HCT116 (cell line): ENCODE measurements around the gene SELENOK. TPM values are rescaled to one million over a fixed set of nuclear protein-coding genes. Genes with fewer than 3 reads are reported as not detected.
A peak's percentile ranks its signal among the peaks of the same experiment; 100 is the strongest.

Source experiments
- ATAC-seq: fragments of 200-7000 bp; cut with Tn5 transposase; 2 replicates; pipeline ENCODE4 v1.9.1; 2020; ENCODE audit warnings: mild to moderate bottlenecking, moderate library complexity
- BruUV-seq: library from RNA; stranded (reverse); fragments of 400-500 nt; replicated peaks from 2 replicates; lab custom pipeline; 2021; lab: Mats Ljungman, UMichigan
- CTCF ChIA-PET: fragments of 300-600 bp; sonication (Branson Sonifier 250); formaldehyde crosslinking; loops from one replicate; lab custom pipeline; 2021; ENCODE audit warnings: antibody characterized with exemption; lab: Charles Lee
- POLR2A ChIA-PET: fragments of 300-600, 350-600 bp; sonication (Branson Sonifier 250); formaldehyde crosslinking; loops from one replicate; lab custom pipeline; 2021; ENCODE audit warnings: antibody characterized with exemption; lab: Charles Lee
- RAD21 ChIA-PET, 2 experiments: fragments of 300-600 bp; sonication (Branson Sonifier 250); formaldehyde crosslinking; loops; one replicate each; lab custom pipeline; 2023; ENCODE audit warnings: low total read pairs in 2 of 2; ENCODE audit not compliant: uncharacterized antibody in 2 of 2, unreplicated experiment in 2 of 2, low non-redundant PET in 1 of 2; lab: Charles Lee
- DNase-seq: peaks from one replicate; pipeline ENCODE4 v3.0.0-alpha.2; 2010; ENCODE audit warnings: low read depth, low spot score
- H2AFZ ChIP-seq: fragments of 200-600 bp; shearing (Covaris generic), sonication (generic); 2 replicates; pipeline ENCODE4 v1.6.1; 2017; ENCODE audit warnings: low read depth, mixed run types, mixed read lengths, antibody characterized with exemption, low read length; ENCODE audit not compliant: poor library complexity, severe bottlenecking
- H3K27ac ChIP-seq: 2 replicates; pipeline ENCODE4 v1.5.1; 2012; ENCODE audit warnings: low read depth, low read length
- H3K27me3 ChIP-seq: fragments of 200-600 bp; sonication (generic); 2 replicates; pipeline ENCODE4 v1.6.1; 2016; ENCODE audit warnings: mixed run types, low read length, mixed read lengths; ENCODE audit not compliant: insufficient read depth
- H3K36me3 ChIP-seq, 2 experiments: fragments of 200-500 bp in 1 of 2; fragments of 200-600 bp in 1 of 2; sonication (Bioruptor generic) in 1 of 2; sonication (generic) in 1 of 2; 2 replicates each; pipeline versions ENCODE4 v1.5.1 to v1.6.1; 2014 to 2016; ENCODE audit warnings: low read length in 2 of 2, inconsistent platforms in 1 of 2, mixed read lengths in 1 of 2, mixed run types in 1 of 2; ENCODE audit not compliant: insufficient read depth in 2 of 2, control insufficient read depth in 1 of 2
- H3K4me1 ChIP-seq, 2 experiments: fragments of 200-600 bp in 1 of 2; sonication (generic) in 1 of 2; 2 replicates each; pipeline versions ENCODE4 v1.5.1 to v1.6.1; 2012 to 2017; ENCODE audit warnings: low read length in 2 of 2, inconsistent platforms in 1 of 2, mild to moderate bottlenecking in 1 of 2, mixed read lengths in 1 of 2, mixed run types in 1 of 2, moderate library complexity in 1 of 2; ENCODE audit not compliant: insufficient read depth in 2 of 2, control insufficient read depth in 1 of 2
- H3K4me2 ChIP-seq: fragments of 200-600 bp; sonication (generic); 2 replicates; pipeline ENCODE4 v1.6.1; 2017; ENCODE audit warnings: mixed run types, low read length, mixed read lengths
- H3K4me3 ChIP-seq, 2 experiments: fragments of 200-600 bp in 1 of 2; sonication (generic) in 1 of 2; replicated peaks in 1 of 2; 2 replicates each; pipeline ENCODE4 v1.5.1; 2011 to 2016; ENCODE audit warnings: low read length in 2 of 2, control low read depth in 1 of 2, low read depth in 1 of 2, mild to moderate bottlenecking in 1 of 2, mixed read lengths in 1 of 2, mixed run types in 1 of 2
- H3K79me2 ChIP-seq: fragments of 200-600 bp; sonication (generic); 2 replicates; pipeline ENCODE4 v1.6.1; 2017; ENCODE audit warnings: mild to moderate bottlenecking, mixed run types, low read length, moderate library complexity, mixed read lengths; ENCODE audit not compliant: insufficient read depth
- H3K9ac ChIP-seq: fragments of 200-600 bp; sonication (generic); 2 replicates; pipeline ENCODE4 v1.6.1; 2016; ENCODE audit warnings: low read length, mixed read lengths
- H3K9me2 ChIP-seq: fragments of 200-600 bp; sonication (generic), shearing (Covaris generic); 2 replicates; pipeline ENCODE4 v1.6.1; 2017; ENCODE audit warnings: mixed run types, mild to moderate bottlenecking, moderate library complexity; ENCODE audit not compliant: insufficient read depth
- H3K9me3 ChIP-seq, 2 experiments: fragments of 200-500 bp in 1 of 2; fragments of 200-600 bp in 1 of 2; sonication (Bioruptor generic) in 1 of 2; sonication (generic) in 1 of 2; 2 replicates each; pipeline ENCODE4 v1.6.1; 2014 to 2017; ENCODE audit warnings: low read length in 2 of 2, mixed read lengths in 2 of 2, inconsistent platforms in 1 of 2, low read depth in 1 of 2, mild to moderate bottlenecking in 1 of 2, mixed run types in 1 of 2, moderate library complexity in 1 of 2; ENCODE audit not compliant: control insufficient read depth in 1 of 2, insufficient read depth in 1 of 2
- H4K20me1 ChIP-seq: fragments of 200-600 bp; sonication (generic), shearing (Covaris generic); 2 replicates; pipeline ENCODE4 v1.6.1; 2017; ENCODE audit warnings: mixed run types, mild to moderate bottlenecking, moderate library complexity; ENCODE audit not compliant: insufficient read depth
- CBX3 ChIP-seq: IDR thresholded peaks from 2 replicates; pipeline ENCODE4 v1.6.1; 2012; ENCODE audit warnings: low read depth
- EGR1 ChIP-seq: IDR thresholded peaks from 2 replicates; pipeline ENCODE4 v1.6.1; 2012; ENCODE audit warnings: low read depth
- EZH2phosphoT487 ChIP-seq: fragments of 200-600 bp; IDR thresholded peaks from 2 replicates; pipeline ENCODE4 v1.6.1; 2018; ENCODE audit warnings: antibody characterized with exemption, borderline replicate concordance
- FOSL1 ChIP-seq: IDR thresholded peaks from 2 replicates; pipeline ENCODE4 v1.6.1; 2012; ENCODE audit warnings: low read depth
- POLR2AphosphoS5 ChIP-seq: IDR thresholded peaks from 2 replicates; pipeline ENCODE4 v1.6.1; 2011; ENCODE audit warnings: mild to moderate bottlenecking, low read depth, low read length, moderate library complexity
- SP1 ChIP-seq: IDR thresholded peaks from 2 replicates; pipeline ENCODE4 v1.6.1; 2012; ENCODE audit warnings: low read depth
- SRF ChIP-seq: IDR thresholded peaks from 2 replicates; pipeline ENCODE4 v1.6.1; 2012; ENCODE audit warnings: low read depth
- YY1 ChIP-seq: IDR thresholded peaks from 2 replicates; pipeline ENCODE4 v1.6.1; 2011; ENCODE audit warnings: low read length, low read depth, moderate library complexity, mild to moderate bottlenecking; ENCODE audit not compliant: insufficient replicate concordance; ENCODE audit errors: extremely low read depth
- ZFX ChIP-seq: fragments of 450-650 bp; IDR thresholded peaks from 2 replicates; pipeline ENCODE4 v1.6.1; 2017
- intact Hi-C: fragments of 100-400 bp; cut with micrococcal nuclease; formaldehyde crosslinking; loops from 2 replicates; pipeline ENCODE4 v1.10.0; 2022
- total RNA-seq: library from RNA; stranded (reverse); gene quantifications from one replicate; pipeline ENCODE4 v1.2.1, GENCODE V29; 2021; ENCODE audit not compliant: unreplicated experiment
- TF ChIP-seq, protein P1 (sequence below), 3 experiments: fragments of 200-600 bp in 1 of 3; sonication (generic) in 1 of 3; IDR thresholded peaks in 2 of 3; conservative IDR thresholded peaks in 1 of 3; 2 replicates each; pipeline ENCODE4 v1.5.1; 2012 to 2017; ENCODE audit warnings: low read depth in 2 of 3, low read length in 2 of 3, antibody characterized with exemption in 1 of 3, borderline replicate concordance in 1 of 3, control low read depth in 1 of 3, mild to moderate bottlenecking in 1 of 3, mixed read lengths in 1 of 3, mixed run types in 1 of 3, moderate library complexity in 1 of 3; ENCODE audit not compliant: insufficient read depth in 1 of 3

Gene SELENOK
- total RNA-seq, 1 experiment from 2014 or later: 35.1 TPM

DNA sequence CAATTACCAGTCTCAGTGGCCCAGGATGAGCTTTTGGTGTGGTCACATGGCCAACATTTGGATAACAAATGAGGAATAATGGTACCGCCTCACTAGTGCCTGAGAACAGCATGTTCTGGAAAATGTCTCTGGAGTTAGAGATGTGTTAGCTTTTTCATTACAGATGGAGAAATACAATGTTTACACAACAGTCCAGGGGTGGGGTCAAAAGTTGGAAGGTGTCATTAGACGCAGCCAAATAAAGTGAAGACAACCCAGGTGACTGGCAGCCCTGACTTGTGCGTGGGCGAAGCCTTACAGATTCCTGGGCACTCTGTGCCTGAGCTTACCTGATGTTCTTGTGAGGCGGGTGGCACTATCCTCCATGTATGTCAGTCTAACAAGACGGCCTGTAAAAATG is 32.5 kb downstream of the SELENOK start:
- RAD21 ChIA-PET: no interaction called here
- no peaks in the 10 kb centered on the region for H4K20me1 ChIP-seq
- H3K36me3 ChIP-seq: peaks cover 0 to 13% of the 10 kb centered on the region in 2 experiments; a peak in 2 of 4 replicates
- no peak overlapping the region for H3K9ac ChIP-seq
- H3K79me2 ChIP-seq: no peaks in the 10 kb centered on the region
- H3K4me2 ChIP-seq: no peak overlapping the region
- no peak overlapping the region for H3K27ac ChIP-seq
- POLR2A ChIA-PET: no interaction called here
- TF ChIP-seq CBX3: no peak
- TF ChIP-seq EZH2phosphoT487: no peak
- no peak for TF ChIP-seq POLR2AphosphoS5
- TF ChIP-seq, all 23 proteins: peak for 0
- Histone ChIP-seq H2AFZ (no peak overlapping the region), H3K4me3 (no peak overlapping the region), H3K4me1 (no peaks in the 10 kb centered on the region), H3K27me3 (no peaks in the 10 kb centered on the region), H3K9me2 (no peaks in the 10 kb centered on the region), H3K9me3 (no peaks in the 10 kb centered on the region)
- ATAC-seq (no peak), DNase-seq (no peak)
- CTCF ChIA-PET: interaction anchor here (0.7 kb wide), 1 partner anchor 12 kb away, joined by 3 read pairs; no protein-coding TSS in a partner anchor
- intact Hi-C loops: no loop called here
- BruUV-seq: no TSS peak

DNA sequence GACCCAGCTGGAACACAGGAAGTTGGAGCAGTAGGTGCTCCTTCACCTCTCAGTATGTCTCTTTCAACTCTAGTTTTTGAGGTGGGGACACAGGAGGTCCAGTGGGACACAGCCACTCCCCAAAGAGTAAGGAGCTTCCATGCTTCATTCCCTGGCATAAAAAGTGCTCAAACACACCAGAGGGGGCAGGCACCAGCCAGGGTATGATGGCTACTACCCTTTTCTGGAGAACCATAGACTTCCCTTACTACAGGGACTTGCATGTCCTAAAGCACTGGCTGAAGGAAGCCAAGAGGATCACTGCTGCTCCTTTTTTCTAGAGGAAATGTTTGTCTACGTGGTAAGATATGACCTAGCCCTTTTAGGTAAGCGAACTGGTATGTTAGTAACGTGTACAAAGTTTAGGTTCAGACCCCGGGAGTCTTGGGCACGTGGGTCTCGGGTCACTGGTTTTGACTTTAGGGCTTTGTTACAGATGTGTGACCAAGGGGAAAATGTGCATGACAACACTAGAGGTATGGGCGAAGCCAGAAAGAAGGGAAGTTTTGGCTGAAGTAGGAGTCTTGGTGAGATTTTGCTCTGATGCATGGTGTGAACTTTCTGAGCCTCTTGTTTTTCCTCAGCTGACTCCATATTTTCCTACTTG is 33.4 kb downstream of the SELENOK start:
- Histone ChIP-seq H3K9me2 (no peaks in the 10 kb centered on the region), H3K9me3 (no peaks in the 10 kb centered on the region), H3K4me1 (no peaks in the 10 kb centered on the region), H3K9ac (no peak overlapping the region), H3K27me3 (no peaks in the 10 kb centered on the region), H4K20me1 (no peaks in the 10 kb centered on the region), H2AFZ (no peak overlapping the region)
- CTCF ChIA-PET: interaction anchor here (0.7 kb wide), 1 partner anchor 11 kb away, joined by 3 read pairs; no protein-coding TSS in a partner anchor
- intact Hi-C loops: no loop called here
- no peak for TF ChIP-seq ZFX
- TF ChIP-seq SRF: no peak
- no peak for TF ChIP-seq EZH2phosphoT487
- no peak for TF ChIP-seq SP1
- TF ChIP-seq, protein P1, sequence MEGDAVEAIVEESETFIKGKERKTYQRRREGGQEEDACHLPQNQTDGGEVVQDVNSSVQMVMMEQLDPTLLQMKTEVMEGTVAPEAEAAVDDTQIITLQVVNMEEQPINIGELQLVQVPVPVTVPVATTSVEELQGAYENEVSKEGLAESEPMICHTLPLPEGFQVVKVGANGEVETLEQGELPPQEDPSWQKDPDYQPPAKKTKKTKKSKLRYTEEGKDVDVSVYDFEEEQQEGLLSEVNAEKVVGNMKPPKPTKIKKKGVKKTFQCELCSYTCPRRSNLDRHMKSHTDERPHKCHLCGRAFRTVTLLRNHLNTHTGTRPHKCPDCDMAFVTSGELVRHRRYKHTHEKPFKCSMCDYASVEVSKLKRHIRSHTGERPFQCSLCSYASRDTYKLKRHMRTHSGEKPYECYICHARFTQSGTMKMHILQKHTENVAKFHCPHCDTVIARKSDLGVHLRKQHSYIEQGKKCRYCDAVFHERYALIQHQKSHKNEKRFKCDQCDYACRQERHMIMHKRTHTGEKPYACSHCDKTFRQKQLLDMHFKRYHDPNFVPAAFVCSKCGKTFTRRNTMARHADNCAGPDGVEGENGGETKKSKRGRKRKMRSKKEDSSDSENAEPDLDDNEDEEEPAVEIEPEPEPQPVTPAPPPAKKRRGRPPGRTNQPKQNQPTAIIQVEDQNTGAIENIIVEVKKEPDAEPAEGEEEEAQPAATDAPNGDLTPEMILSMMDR (IDR thresholded peaks at IDR 0.05 in 2 of 3, conservative IDR thresholded peaks at IDR 0.05 in 1 of 3; ENCODE audit: borderline replicate concordance in 1 of 3, insufficient read depth in 1 of 3, low read depth in 2 of 3, low read length in 2 of 3): 0 out of 6 replicates have a peak, but pooled peaks of 2 of the 3 experiments have one; percentile 9 to 12
- no peak for TF ChIP-seq EGR1
- TF ChIP-seq FOSL1: no peak
- no peak for TF ChIP-seq YY1
- TF ChIP-seq, all 23 proteins: peak for 1
- POLR2A ChIA-PET: no interaction called here
- H3K4me3 ChIP-seq: no peak overlapping the region
- peaks cover 0 to 9% of the 10 kb centered on the region in 2 experiments; a peak in 2 of 4 replicates for H3K36me3 ChIP-seq
- H3K4me2 ChIP-seq: no peak overlapping the region
- no peaks in the 10 kb centered on the region for H3K79me2 ChIP-seq
- DNase-seq: no peak
- RAD21 ChIA-PET: no interaction called here
- no peak for ATAC-seq
- H3K27ac ChIP-seq: no peak overlapping the region
- no TSS peak for BruUV-seq
